SK-N-SH treated with all-trans-retinoic acid at 6 μM for 48 hours (cell line): ENCODE measurements around the gene GRIN2B.

ENCODE experiments used
- ATAC-seq: fragments of 200-7000 bp; cut with Tn5 transposase; 3 replicates; pipeline ENCODE4 v1.9.1; 2020; ENCODE audit warnings: mild to moderate bottlenecking, moderate library complexity
- ARNTL ChIP-seq: fragments of 450-650 bp; formaldehyde crosslinking; IDR thresholded peaks from 2 replicates; pipeline ENCODE4 v1.5.0; 2020; ENCODE audit warnings: low read depth, mild to moderate bottlenecking, moderate library complexity, borderline replicate concordance
- BACH2 ChIP-seq: fragments of 250-450 bp; sonication (Bioruptor Pico); IDR thresholded peaks from 2 replicates; pipeline ENCODE4 v1.9.0; 2021; ENCODE audit warnings: mild to moderate bottlenecking, borderline replicate concordance
- CREB5 ChIP-seq: fragments of 250-450 bp; sonication (Bioruptor Pico); IDR thresholded peaks from 2 replicates; pipeline ENCODE4 v1.5.1; 2020; ENCODE audit warnings: low read depth, mild to moderate bottlenecking, moderate library complexity
- ESRRG ChIP-seq: fragments of 250-450 bp; sonication (Bioruptor Pico); IDR thresholded peaks from 2 replicates; pipeline ENCODE4 v1.6.1; 2021; ENCODE audit warnings: mild to moderate bottlenecking
- GLIS3 ChIP-seq: fragments of 250-450 bp; sonication (Bioruptor Pico); IDR thresholded peaks from 2 replicates; pipeline ENCODE4 v1.5.0; 2020; ENCODE audit warnings: mild to moderate bottlenecking, moderate library complexity
- ISL1 ChIP-seq: fragments of 250-450 bp; sonication (Bioruptor Pico); IDR thresholded peaks from 2 replicates; pipeline ENCODE4 v2.1.2; 2022; ENCODE audit warnings: mild to moderate bottlenecking, moderate library complexity
- OSR1 ChIP-seq: fragments of 250-450 bp; sonication (Bioruptor Pico); IDR thresholded peaks from 2 replicates; pipeline ENCODE4 v1.8.0; 2022; ENCODE audit warnings: moderate library complexity, mild to moderate bottlenecking, inconsistent platforms
- POU6F1 ChIP-seq: fragments of 250-450 bp; sonication (Bioruptor Pico); IDR thresholded peaks from 2 replicates; pipeline ENCODE4 v1.8.0; 2021; ENCODE audit warnings: low read depth, mild to moderate bottlenecking, moderate library complexity, borderline replicate concordance
- PPARA ChIP-seq: fragments of 250-450 bp; sonication (Bioruptor Pico); IDR thresholded peaks from 2 replicates; pipeline ENCODE4 v1.5.0; 2020; ENCODE audit warnings: mild to moderate bottlenecking, borderline replicate concordance
- RARB ChIP-seq: fragments of 250-450 bp; sonication (Bioruptor Pico); IDR thresholded peaks from 2 replicates; pipeline ENCODE4 v1.8.0; 2021; ENCODE audit warnings: mild to moderate bottlenecking, moderate library complexity
- SNAI2 ChIP-seq: fragments of 250-450 bp; sonication (Bioruptor Pico); IDR thresholded peaks from 2 replicates; pipeline ENCODE4 v1.5.0; 2020; ENCODE audit warnings: mild to moderate bottlenecking, moderate library complexity
- TCF4 ChIP-seq: fragments of 250-450 bp; sonication (Bioruptor Pico); IDR thresholded peaks from 2 replicates; pipeline ENCODE4 v1.8.0; 2021; ENCODE audit warnings: mild to moderate bottlenecking, moderate library complexity, borderline replicate concordance
- TOX ChIP-seq: fragments of 250-450 bp; sonication (Bioruptor Pico); IDR thresholded peaks from 2 replicates; pipeline ENCODE4 v1.8.0; 2021; ENCODE audit warnings: mild to moderate bottlenecking, moderate library complexity, borderline replicate concordance
- ZC3H10 ChIP-seq: fragments of 250-450 bp; sonication (Bioruptor Pico); IDR thresholded peaks from 2 replicates; pipeline ENCODE4 v1.5.1; 2021; ENCODE audit warnings: mild to moderate bottlenecking, moderate library complexity
- ZFP3 ChIP-seq: fragments of 250-450 bp; sonication (Bioruptor Pico); IDR thresholded peaks from 2 replicates; pipeline ENCODE4 v1.5.0; 2020; ENCODE audit warnings: mild to moderate bottlenecking, moderate library complexity
- ZFP30 ChIP-seq: fragments of 450-650 bp; formaldehyde crosslinking; IDR thresholded peaks from 2 replicates; pipeline ENCODE4 v1.5.0; 2022; ENCODE audit warnings: mild to moderate bottlenecking, moderate library complexity
- ZNF565 ChIP-seq: fragments of 450-650 bp; formaldehyde crosslinking; conservative IDR thresholded peaks from 2 replicates; pipeline ENCODE4 v1.5.0; 2020; ENCODE audit warnings: low read depth, mild to moderate bottlenecking, moderate library complexity
- ZNF8 ChIP-seq: fragments of 450-650 bp; formaldehyde crosslinking; IDR thresholded peaks from 2 replicates; pipeline ENCODE4 v1.5.0; 2020; ENCODE audit warnings: mild to moderate bottlenecking, moderate library complexity
- TF ChIP-seq, protein P1 (sequence below): fragments of 250-450 bp; sonication (Bioruptor Pico); IDR thresholded peaks from 2 replicates; pipeline ENCODE4 v1.5.1; 2021; ENCODE audit warnings: mild to moderate bottlenecking, moderate library complexity
- TF ChIP-seq, protein P2 (sequence below): fragments of 250-450 bp; sonication (Bioruptor Pico); IDR thresholded peaks from 2 replicates; pipeline ENCODE4 v1.5.0; 2020; ENCODE audit warnings: mild to moderate bottlenecking, moderate library complexity

GRIN2B gene

DNA sequence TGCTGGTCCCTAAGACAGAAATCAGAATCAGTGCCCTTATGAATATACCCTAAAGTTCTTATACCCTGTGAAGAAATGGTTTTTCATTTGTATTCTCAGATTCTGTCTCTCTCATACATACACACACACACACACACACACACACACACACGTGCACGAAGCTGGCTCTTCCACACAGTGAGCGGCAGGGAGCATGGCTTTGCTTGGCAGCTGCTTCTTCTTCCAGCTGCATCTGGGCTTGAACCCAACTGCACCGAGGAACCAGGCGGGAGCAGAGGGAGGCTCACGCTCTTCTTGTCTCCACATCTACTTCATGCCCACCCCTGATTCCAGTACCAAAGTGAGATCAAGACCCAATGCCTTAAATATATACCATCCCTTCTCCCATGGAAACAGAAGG lies 19.4 kb downstream of the GRIN2B start:
- ATAC-seq, result no peak
- TF ChIP-seq ARNTL (CRISPR knock-in tag), result no peak
- TF ChIP-seq SNAI2 (CRISPR knock-in tag), result no peak
- TF ChIP-seq RARB, result no peak

GRCh38 chr12:13959131-13959723 lies 22.2 kb downstream of the GRIN2B start:
- TF ChIP-seq RARB (no peak), CREB5 (CRISPR knock-in tag) (no peak), ESRRG (CRISPR knock-in tag) (no peak), ARNTL (CRISPR knock-in tag) (no peak), ZFP3 (no peak), OSR1 (CRISPR knock-in tag) (no peak), TCF4 (CRISPR knock-in tag) (no peak), BACH2 (CRISPR knock-in tag) (no peak)
- TF ChIP-seq, all 23 proteins: peak for 0

GRCh38 chr12:13957576-13957975 lies 23.8 kb downstream of the GRIN2B start:
- TF ChIP-seq GLIS3, result no peak
- TF ChIP-seq, protein P1, sequence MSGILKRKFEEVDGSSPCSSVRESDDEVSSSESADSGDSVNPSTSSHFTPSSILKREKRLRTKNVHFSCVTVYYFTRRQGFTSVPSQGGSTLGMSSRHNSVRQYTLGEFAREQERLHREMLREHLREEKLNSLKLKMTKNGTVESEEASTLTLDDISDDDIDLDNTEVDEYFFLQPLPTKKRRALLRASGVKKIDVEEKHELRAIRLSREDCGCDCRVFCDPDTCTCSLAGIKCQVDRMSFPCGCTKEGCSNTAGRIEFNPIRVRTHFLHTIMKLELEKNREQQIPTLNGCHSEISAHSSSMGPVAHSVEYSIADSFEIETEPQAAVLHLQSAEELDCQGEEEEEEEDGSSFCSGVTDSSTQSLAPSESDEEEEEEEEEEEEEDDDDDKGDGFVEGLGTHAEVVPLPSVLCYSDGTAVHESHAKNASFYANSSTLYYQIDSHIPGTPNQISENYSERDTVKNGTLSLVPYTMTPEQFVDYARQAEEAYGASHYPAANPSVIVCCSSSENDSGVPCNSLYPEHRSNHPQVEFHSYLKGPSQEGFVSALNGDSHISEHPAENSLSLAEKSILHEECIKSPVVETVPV (CRISPR knock-in tag), result no peak
- TF ChIP-seq CREB5 (CRISPR knock-in tag), result no peak
- TF ChIP-seq TCF4 (CRISPR knock-in tag), result no peak
- no peak for TF ChIP-seq OSR1 (CRISPR knock-in tag)
- no peak for TF ChIP-seq POU6F1 (CRISPR knock-in tag)
- TF ChIP-seq ZC3H10 (CRISPR knock-in tag), result no peak
- no peak for TF ChIP-seq TOX (CRISPR knock-in tag)
- no peak for TF ChIP-seq PPARA (CRISPR knock-in tag)
- no peak for TF ChIP-seq ARNTL (CRISPR knock-in tag)
- TF ChIP-seq SNAI2 (CRISPR knock-in tag), result no peak
- no peak for TF ChIP-seq ZNF565 (CRISPR knock-in tag)
- TF ChIP-seq ZFP30 (CRISPR knock-in tag), result no peak
- TF ChIP-seq ISL1 (CRISPR knock-in tag), result no peak
- TF ChIP-seq ZFP3, result no peak
- no peak for TF ChIP-seq BACH2 (CRISPR knock-in tag)
- TF ChIP-seq, protein P2, sequence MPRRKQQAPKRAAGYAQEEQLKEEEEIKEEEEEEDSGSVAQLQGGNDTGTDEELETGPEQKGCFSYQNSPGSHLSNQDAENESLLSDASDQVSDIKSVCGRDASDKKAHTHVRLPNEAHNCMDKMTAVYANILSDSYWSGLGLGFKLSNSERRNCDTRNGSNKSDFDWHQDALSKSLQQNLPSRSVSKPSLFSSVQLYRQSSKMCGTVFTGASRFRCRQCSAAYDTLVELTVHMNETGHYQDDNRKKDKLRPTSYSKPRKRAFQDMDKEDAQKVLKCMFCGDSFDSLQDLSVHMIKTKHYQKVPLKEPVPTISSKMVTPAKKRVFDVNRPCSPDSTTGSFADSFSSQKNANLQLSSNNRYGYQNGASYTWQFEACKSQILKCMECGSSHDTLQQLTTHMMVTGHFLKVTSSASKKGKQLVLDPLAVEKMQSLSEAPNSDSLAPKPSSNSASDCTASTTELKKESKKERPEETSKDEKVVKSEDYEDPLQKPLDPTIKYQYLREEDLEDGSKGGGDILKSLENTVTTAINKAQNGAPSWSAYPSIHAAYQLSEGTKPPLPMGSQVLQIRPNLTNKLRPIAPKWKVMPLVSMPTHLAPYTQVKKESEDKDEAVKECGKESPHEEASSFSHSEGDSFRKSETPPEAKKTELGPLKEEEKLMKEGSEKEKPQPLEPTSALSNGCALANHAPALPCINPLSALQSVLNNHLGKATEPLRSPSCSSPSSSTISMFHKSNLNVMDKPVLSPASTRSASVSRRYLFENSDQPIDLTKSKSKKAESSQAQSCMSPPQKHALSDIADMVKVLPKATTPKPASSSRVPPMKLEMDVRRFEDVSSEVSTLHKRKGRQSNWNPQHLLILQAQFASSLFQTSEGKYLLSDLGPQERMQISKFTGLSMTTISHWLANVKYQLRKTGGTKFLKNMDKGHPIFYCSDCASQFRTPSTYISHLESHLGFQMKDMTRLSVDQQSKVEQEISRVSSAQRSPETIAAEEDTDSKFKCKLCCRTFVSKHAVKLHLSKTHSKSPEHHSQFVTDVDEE (CRISPR knock-in tag), result no peak
- TF ChIP-seq ZNF8 (CRISPR knock-in tag), result no peak
- TF ChIP-seq ESRRG (CRISPR knock-in tag), result no peak
- TF ChIP-seq RARB, result no peak
- no peak for ATAC-seq

More at GRCh38 chr12:13959131-13959723, 22.2 kb downstream of the GRIN2B start:
- no peak for ATAC-seq
